ENCODE results near the gene IZUMO2. TPM values are rescaled to one million over a fixed set of nuclear protein-coding genes. Genes with fewer than 3 reads are reported as not detected.

The IZUMO2 gene
- total RNA-seq, 1 experiment from 2014 or later = not detected

GRCh38 chr19:50190439-50190891 is 27.4 kb upstream of the IZUMO2 start:
- no peaks in the 10 kb centered on the region for H3K36me3 ChIP-seq (ENCODE audit: control insufficient read depth, insufficient read depth, low read length)
- no peak for DNase-seq (ENCODE audit: low read depth, low spot score)
- ATAC-seq = no peak
- in situ Hi-C loops (cut with HindIII; ENCODE audit: low pct_unique_long_range_greater_than_20kb, low sequenced_read_pairs) (no loop called here), intact Hi-C loops (cut with micrococcal nuclease; ENCODE audit: unreplicated experiment) (no loop called here)
- ChIA-PET POLR2A (no interaction called here), CTCF (interaction anchor here (0.6 kb wide), 2 partner anchors 38 to 465 kb away, joined by 3 read pairs; no protein-coding TSS in a partner anchor)
- no peaks in the 10 kb centered on the region; the same call in 1 of the 2 replicates for H3K27me3 ChIP-seq (ENCODE audit: control insufficient read depth, insufficient read depth, low read length)
- H3K4me1 ChIP-seq (ENCODE audit: control insufficient read depth, insufficient read depth, low read length) = no peaks in the 10 kb centered on the region
- no peak overlapping the region for H3K4me3 ChIP-seq (ENCODE audit: low read depth in 2 of 2, low read length in 2 of 2)
- H3K27ac ChIP-seq (ENCODE audit: low read length) = no peak overlapping the region
- no peak for TF ChIP-seq SIN3A (IDR thresholded peaks at IDR 0.05; ENCODE audit: borderline replicate concordance, insufficient read depth, low read depth, low read length)
- TF ChIP-seq POLR2AphosphoS5 (IDR thresholded peaks at IDR 0.05; ENCODE audit: low read depth, low read length) = no peak
- TF ChIP-seq REST (IDR thresholded peaks at IDR 0.05; ENCODE audit: insufficient read depth in 1 of 2, low read depth in 2 of 2, low read length in 1 of 2) = no peak
- TF ChIP-seq CTCF (IDR thresholded peaks at IDR 0.05) = no peak
- TF ChIP-seq TCF7L2 (IDR thresholded peaks at IDR 0.05; ENCODE audit: low read depth, low read length) = no peak
- H3K9me3 ChIP-seq (ENCODE audit: control insufficient read depth, insufficient read depth, low read depth, low read length) = no peaks in the 10 kb centered on the region
- BruUV-seq (replicated peaks) = no TSS peak

- no peaks in the 10 kb centered on the region for H3K4me1 ChIP-seq (ENCODE audit: control insufficient read depth, insufficient read depth, low read length)
- H3K27me3 ChIP-seq (ENCODE audit: control insufficient read depth, insufficient read depth, low read length) = no peaks in the 10 kb centered on the region; the same call in 1 of the 2 replicates
- TF ChIP-seq REST (IDR thresholded peaks at IDR 0.05; ENCODE audit: insufficient read depth in 1 of 2, low read depth in 2 of 2, low read length in 1 of 2) = no peak
- TF ChIP-seq TCF7L2 (IDR thresholded peaks at IDR 0.05; ENCODE audit: low read depth, low read length) = no peak
- in situ Hi-C loops (cut with HindIII; ENCODE audit: low pct_unique_long_range_greater_than_20kb, low sequenced_read_pairs) (no loop called here), intact Hi-C loops (cut with micrococcal nuclease; ENCODE audit: unreplicated experiment) (no loop called here)
- DNase-seq (ENCODE audit: low read depth, low spot score) (no peak), ATAC-seq (no peak)
- POLR2A ChIA-PET = no interaction called here
- H3K27ac ChIP-seq (ENCODE audit: low read length) = no peak overlapping the region
- no peak overlapping the region for H3K4me3 ChIP-seq (ENCODE audit: low read depth in 2 of 2, low read length in 2 of 2)
- no TSS peak for BruUV-seq (replicated peaks)
- H3K36me3 ChIP-seq (ENCODE audit: control insufficient read depth, insufficient read depth, low read length) = no peaks in the 10 kb centered on the region
- CTCF ChIA-PET = no interaction called here
- no peaks in the 10 kb centered on the region for H3K9me3 ChIP-seq (ENCODE audit: control insufficient read depth, insufficient read depth, low read depth, low read length)
These were observed 26.2 kb upstream of the IZUMO2 start for GRCh38 chr19:50189331-50189730.

Measured in Panc1 (cell line).